ENCODE results near the gene XRCC4. TPM values are rescaled to one million over a fixed set of nuclear protein-coding genes. Genes with fewer than 3 reads are reported as not detected.

Gene XRCC4
- total RNA-seq, 1 experiment from 2014 or later = 10.8 TPM

- DNase-seq = no peak
- H3K14ac ChIP-seq (ENCODE audit: insufficient read depth, low read length) = no peak overlapping the region
- H3K18ac ChIP-seq (ENCODE audit: insufficient read length, low read depth, low read length) = no peak overlapping the region
- H3K27me3 ChIP-seq (ENCODE audit: insufficient read depth, low read length) = no peaks in the 10 kb centered on the region
- H3K9me3 ChIP-seq (ENCODE audit: control insufficient read depth, low read depth, low read length) = no peaks in the 10 kb centered on the region
- H2AFZ ChIP-seq (ENCODE audit: low read length) = no peak overlapping the region
- Mint-ChIP-seq H3K9me3 (peaks cover 3 to 16% of the 10 kb centered on the region in 2 experiments; a peak in 4 of 5 replicates), H3K4me1 (no peaks in the 10 kb centered on the region), H3K27ac (no peak overlapping the region), H3K4me3 (no peak overlapping the region), H3K27me3 (ENCODE audit: low read depth) (no peaks in the 10 kb centered on the region), H3K36me3 (ENCODE audit: insufficient read depth in 1 of 3, low read depth in 3 of 3) (peaks cover 13 to 24% (median 22%) of the 10 kb centered on the region in 3 experiments)
- no peak overlapping the region for H3K23ac ChIP-seq (ENCODE audit: insufficient read length, low read depth, low read length)
- no peaks in the 10 kb centered on the region for H3K4me1 ChIP-seq (ENCODE audit: insufficient read depth, low read length)
- no peak overlapping the region for H3K4me2 ChIP-seq (ENCODE audit: insufficient read depth, insufficient read length, low read length)
- no peak overlapping the region for H2BK120ac ChIP-seq (ENCODE audit: low read depth, low read length, poor library complexity, severe bottlenecking)
- no CpG with 5 or more reads among the region's 1 CpG for WGBS (ENCODE audit: extremely low coverage, insufficient read length, low lambda C conversion rate)
- H4K91ac ChIP-seq (ENCODE audit: insufficient read length, low read depth, low read length) = no peak overlapping the region
- no peak overlapping the region for H3K56ac ChIP-seq (ENCODE audit: insufficient read length, low read depth, low read length)
- H3K79me1 ChIP-seq (ENCODE audit: insufficient read depth, low read depth, low read length, poor library complexity, severe bottlenecking) = no peaks in the 10 kb centered on the region
- H3K9ac ChIP-seq (ENCODE audit: extremely low read depth, insufficient read length, low read length) = no peak overlapping the region
- no peaks in the 10 kb centered on the region for H3K79me2 ChIP-seq (ENCODE audit: insufficient read depth, low read length)
- H2BK12ac ChIP-seq (ENCODE audit: insufficient read length, low read depth, low read length) = no peak overlapping the region
- H3K27ac ChIP-seq (ENCODE audit: insufficient read length, low read depth, low read length) = no peak overlapping the region
- no peak overlapping the region for H2BK20ac ChIP-seq (ENCODE audit: low read depth, low read length, poor library complexity, severe bottlenecking)
- no peaks in the 10 kb centered on the region for H3K23me2 ChIP-seq (ENCODE audit: insufficient read length, low read depth, low read length, poor library complexity, severe bottlenecking)
- no peak overlapping the region for H2BK5ac ChIP-seq (ENCODE audit: insufficient read length, low read length)
- no peak overlapping the region for H3K4ac ChIP-seq (ENCODE audit: low read depth, low read length)
- no peak overlapping the region for H2BK15ac ChIP-seq (ENCODE audit: low read depth, low read length)
- no peak overlapping the region for H2AK5ac ChIP-seq (ENCODE audit: insufficient read length, low read length)
- no peak for TF ChIP-seq CTCF (conservative IDR thresholded peaks at IDR 0.05)
- no peak overlapping the region for H3T11ph ChIP-seq (ENCODE audit: low read length)
- no peak overlapping the region for H4K5ac ChIP-seq (ENCODE audit: insufficient read length, low read depth, low read length)
- H4K8ac ChIP-seq (replicated peaks; ENCODE audit: insufficient read length, low read depth, low read length) = no peak overlapping the region
- no peaks in the 10 kb centered on the region for H4K20me1 ChIP-seq (ENCODE audit: control insufficient read depth, insufficient read depth, insufficient read length)
These were observed 41.6 kb downstream of the XRCC4 start for GRCh38 chr5:83118976-83119375.
